HG03342 (cell line): ENCODE measurements around the gene SASH1.
"Not testable (repeated sequence)": the region's sequence is repeated elsewhere in the genome, so short reads cannot be mapped to it uniquely, and the experiment has no call there.

Experiments
- ATAC-seq: cut with Tn5 transposase; IDR thresholded peaks from one replicate; pipeline ENCODE4 v1.9.1; 2021; ENCODE audit warnings: mild to moderate bottlenecking, moderate library complexity; ENCODE audit not compliant: unreplicated experiment

The SASH1 gene

DNA sequence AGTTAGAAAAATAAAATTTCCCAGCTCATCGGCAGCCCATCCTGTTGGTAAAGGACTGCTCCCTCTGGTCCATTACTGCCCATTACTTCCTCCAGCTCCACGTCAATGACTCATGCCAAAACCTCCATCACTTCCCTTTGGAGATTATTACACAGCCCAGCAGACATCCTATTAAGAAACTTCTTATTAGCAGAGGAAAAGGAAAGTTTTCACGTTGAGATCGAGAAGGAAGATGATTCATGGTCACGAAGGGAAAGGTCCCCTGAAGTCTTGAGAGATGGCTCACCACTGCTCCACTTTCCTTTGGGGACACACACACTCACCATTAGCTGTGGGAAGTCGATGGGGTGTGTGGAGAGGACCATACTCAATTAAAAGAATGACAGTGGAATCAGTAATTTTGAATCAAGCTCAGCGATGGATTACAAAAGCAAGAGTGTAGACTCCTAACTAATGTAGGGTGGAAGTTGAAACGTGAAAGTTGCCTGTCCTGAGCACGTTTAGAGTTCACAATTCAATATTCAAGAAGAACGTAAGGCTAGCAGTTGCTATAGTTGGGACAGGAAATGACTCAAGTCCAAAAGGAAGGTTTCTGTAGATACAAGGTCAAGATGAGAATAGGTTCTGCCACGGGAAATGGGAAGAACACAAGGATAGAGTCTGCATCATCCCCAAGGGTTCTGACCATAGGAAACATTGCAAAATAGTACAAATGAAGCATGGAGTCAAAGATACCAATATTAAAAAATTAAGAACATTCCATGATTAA, 21.6 kb downstream of the SASH1 start:
- ATAC-seq, result no peak

DNA sequence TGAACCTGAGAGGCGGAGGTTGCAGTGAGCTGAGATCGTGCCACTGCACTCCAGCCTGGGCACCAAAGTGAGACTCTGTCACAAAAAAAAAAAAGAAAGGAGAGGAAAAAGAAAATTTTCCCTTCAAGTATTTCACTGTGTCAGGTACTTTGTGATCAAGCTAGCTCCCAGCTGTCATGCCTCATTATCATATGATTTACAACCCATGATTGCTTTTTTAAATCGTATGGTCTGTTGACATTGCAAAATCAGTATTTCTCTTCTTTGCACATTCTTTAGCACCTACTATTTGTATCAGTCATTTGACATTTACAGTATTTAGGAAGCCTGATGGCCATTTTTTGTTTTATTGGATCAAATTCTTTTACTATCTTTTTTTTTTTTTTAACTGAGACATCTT, 22.4 kb downstream of the SASH1 start:
- ATAC-seq, result no peak

DNA sequence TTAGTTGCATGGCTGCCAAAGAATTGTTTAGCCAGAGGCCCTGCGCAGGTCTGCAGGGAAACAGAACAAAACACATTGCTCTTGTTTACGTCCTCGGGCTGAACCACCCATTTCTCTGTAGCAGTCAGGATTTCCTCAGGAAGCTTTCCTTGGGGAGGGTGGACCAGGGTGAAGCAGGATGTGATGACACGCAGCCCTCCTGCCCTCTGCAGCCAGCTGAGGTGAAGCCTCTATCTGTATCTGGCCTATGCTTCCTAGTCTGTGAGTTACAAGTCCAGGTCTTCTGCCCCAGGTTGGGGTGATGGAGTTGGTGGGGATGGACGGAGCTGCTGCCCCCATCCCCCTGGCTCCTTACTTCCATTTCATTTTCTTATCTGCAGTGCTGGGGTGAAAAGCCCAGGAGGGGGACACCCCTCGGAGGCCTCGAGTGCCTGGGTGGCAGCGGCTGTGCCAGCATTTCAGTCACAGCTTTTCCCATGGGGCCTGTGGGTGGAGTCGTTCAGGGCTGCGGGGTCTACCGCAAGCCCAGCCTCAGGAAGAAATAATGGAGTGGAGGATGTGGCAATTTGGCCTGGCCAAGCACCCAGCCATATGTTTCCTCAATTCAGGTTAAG, 24.9 kb downstream of the SASH1 start:
- ATAC-seq, result no peak

DNA sequence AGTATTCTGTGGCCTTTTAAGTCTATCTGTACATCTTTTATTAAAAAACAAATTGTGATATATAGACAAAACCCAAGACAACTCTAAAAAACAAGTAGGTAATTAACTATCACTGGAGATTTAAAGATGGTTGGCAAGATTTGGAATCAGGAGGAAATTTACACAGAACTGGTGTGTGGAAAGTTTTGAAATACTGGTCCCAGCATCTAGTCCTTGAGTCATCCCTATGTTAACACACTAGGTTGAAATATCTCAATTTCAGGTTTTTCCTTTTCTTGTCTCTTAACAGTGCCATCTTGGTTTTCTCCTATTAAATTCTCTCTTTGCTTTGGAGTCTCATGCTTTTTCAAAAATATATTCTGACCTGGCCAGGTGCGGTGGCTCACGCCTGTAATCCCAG, 27.5 kb downstream of the SASH1 start:
- ATAC-seq, result no peak

DNA sequence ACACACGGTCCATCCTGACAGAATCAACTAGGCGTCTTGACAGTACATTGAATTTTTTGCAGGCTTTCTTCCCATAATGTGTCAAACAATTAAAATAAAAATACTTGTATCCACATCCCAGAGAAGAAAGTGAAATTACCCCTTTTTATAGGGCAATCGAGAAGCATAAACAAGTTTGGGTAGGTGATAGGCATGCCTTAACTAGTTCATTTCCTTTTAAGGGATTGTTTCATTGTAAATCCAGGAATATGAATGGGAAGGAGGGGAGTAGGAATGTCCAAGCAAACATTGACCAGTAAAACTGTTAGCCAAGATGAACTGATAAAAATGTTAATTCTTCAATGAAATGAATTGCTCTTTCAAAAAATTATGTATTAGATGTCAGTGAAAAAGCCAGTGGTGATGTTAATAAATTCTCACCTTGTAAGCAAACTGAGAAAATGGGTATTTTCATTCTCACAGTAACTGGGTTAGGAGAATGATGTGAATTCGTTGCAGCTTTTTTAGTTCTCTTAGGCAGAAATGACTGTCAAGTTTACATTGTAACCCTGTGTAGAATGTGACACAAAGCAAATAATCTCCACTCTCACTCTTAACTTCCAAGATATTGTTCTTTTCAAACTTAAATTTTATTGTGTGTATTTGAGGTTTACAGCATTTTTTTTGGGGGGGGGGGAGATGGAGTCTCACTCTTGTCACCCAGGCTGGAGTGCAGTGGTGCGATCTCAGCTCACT, 31.6 kb downstream of the SASH1 start:
- no peak for ATAC-seq

DNA sequence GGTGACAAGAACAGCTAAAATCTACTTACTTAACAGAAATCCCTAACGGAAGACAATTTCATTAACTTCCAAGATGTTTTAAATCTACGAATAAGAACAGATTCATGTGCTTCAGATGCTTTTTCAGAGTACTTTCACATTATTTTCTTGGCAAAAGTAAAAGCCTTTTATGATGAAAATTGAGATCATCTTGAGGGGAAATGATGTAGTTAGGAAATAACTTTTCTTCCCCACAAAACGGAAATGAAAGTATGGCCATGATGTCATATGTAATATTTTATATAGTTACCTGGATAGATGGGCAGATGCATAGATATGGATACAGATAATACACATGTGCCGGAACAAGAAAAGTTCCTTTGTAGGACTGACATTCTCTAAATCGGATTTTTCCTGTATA, 32.8 kb downstream of the SASH1 start:
- no peak for ATAC-seq

DNA sequence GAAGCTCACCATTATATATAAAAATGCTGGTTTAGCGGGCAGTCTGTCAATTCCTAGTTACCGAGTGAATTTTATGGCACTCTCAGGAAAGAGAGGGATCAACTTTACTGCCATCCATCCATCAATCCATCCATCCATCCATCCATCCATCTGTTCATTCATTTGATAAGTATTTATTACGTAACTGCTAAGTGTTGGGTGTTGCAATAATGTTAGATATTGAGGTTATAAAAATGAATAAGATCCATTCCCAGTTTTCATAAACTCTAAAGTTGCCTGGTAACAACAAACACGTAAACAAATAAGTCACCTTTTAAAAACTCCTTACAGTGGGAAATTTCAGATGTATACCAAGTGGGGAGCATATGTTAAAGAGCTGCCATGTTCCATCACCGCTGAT, 36.8 kb downstream of the SASH1 start:
- no peak for ATAC-seq

DNA sequence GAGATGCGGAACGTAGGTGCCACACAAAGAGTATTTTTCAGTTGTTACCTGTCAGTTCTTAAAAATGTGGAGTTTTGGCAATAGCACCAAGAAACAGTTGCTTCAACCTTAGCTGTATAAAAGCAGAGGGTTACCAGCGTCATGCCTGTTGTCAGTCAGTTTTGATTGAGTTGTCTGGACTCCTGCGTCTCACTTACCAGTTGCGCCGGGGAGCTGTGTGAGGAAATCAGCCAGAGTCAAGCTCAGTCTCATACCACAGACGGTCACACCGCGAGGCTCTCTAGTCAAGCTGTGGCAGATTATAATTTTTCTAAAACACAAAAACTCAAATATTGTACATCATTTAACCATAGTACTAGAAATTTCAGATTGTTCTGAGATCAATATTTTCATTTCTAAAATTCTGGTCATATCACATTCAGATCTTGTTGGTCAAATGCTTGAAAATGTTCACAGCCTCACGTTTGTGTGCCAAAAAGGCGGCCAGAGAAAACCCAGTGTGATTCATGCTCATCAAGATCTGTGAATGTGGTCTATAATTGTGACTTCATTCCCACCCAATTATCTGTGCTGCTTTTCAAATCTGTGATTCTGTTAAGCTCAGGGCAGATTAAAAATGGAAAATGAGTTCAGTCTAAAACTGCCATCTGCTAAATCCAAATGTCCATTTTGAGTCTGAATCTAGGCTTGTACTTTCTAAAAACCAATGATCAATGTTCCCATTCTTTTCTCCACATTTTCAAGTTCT, 37.5 kb downstream of the SASH1 start:
- ATAC-seq, result no peak

DNA sequence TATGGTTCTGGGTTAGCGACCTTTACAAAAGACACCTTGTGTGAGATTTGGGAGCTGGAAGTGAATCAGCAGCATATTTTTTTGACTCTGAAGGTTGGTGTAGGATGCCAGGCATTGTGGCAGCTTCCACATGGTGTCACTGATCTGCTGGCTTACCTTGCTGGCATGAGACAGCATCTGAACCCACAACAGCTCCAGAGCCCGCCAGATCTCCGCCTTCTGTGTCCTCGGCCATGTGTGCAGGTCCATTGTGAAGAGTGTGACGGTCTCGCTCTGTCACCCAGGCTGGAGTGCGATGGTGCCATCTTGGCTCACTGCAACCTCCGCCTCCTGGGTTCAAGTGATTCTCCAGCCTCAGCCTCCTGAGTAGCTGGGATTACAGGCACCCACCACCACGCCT, 39.4 kb downstream of the SASH1 start:
- not testable (repeated sequence) for ATAC-seq

DNA sequence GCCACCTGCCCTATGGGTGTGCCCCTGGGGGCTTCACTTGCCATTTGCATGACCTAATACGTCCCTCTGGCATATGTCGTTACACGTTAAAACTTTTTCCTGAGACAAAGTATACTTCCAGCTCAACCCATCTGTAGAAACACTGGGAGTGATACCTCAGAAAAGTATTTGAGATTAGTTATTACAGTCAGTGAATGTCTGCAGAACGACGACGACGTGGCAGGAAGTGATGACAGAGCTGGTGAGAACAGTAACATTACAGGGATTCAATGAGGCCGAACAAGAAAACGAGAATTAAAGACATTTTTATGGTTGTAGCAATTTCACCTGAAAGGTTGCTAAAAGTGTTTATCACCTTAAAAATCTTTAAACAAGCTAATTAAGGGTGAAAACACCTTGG, 40.2 kb downstream of the SASH1 start:
- ATAC-seq, result no peak

DNA sequence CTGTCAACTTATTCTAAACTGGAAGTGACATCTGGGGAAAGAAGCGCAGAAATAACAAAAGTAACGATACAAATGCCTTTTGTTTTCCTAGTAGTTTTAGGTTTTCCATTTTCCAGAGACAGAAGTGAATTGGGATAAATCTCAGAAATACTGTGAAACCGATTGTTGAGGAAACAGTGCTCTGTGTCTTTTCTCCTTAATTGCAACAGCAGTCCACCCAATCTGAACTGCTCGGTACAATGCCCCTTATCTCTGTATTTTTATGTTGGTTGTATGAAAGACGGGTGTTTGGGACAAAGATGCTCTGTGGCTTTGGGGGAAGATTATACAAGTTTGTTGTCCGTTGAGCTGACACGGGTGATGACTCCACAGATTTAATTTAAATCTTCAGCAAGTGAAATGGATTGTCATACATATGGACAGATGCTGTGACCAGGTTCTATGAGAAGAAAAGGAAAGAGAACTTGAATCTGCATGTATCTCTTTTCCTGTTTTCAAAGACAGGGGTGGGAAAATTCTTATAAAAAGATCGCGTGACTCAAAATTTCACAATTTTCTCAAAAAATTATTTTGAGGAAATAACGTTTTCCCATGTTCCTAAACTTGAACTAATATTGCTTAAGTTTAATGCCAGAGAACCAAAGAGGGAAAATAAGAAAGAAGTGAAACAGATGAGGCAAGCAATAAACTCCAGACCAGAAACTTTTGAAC, 41.2 kb downstream of the SASH1 start:
- ATAC-seq, result no peak

DNA sequence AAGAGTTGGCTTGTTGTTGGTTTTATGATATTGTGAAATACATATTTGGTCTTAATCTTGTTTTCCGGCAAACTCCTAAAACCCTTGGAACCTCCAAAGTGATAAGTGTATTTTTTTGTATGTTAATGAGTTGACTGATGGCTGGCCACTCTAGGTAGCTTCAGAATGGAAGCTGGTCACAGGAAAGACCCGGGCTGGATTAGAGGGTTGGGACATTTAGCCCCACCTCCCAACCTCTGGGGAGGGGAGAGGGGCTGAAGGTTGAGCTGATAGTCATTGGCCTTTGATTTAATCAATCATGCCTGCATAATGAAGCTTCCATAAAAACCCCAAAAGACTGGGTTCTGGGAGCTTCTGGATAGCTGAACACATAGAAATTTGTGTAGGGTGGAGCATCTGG, 42.7 kb downstream of the SASH1 start:
- ATAC-seq, result no peak

DNA sequence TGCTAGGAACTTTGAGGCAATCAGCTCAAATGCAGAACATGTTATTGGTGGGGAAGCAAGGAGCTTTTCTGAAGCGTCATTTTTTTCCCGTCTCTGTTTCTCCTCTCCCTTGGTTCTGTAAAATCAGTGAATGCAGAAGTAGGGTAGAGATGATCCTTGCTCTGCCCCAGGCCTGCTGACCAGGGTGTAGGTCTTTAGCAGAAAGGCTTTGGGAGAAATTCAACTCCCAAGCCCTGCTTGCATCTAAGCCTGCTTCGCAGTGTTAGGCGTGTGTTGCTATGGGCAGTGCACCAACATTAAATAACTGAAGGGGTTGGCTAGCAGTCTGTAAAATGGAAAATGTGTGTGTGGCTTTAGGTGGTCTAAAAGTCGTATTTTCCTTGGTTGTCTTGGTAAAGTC, 45.9 kb downstream of the SASH1 start:
- ATAC-seq, result no peak

DNA sequence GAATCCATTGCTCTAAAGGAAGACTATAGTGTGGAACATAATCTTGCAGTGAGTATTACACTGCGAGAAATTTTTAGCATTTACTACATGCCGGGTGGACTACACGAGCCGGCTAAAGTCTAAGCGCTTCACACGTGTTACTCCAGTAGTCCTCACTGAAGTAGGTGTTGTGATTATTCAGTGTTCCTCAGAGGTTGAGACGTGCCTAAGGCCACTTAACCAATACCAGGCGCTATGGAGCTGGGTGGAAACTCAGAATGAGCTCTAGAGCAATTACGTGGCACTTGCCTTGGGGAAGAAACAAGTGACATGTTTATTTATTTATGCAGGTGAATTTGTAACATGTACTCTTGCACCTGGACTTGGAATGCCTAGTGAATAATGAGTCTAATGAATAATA, 46.4 kb downstream of the SASH1 start:
- ATAC-seq, result no peak

DNA sequence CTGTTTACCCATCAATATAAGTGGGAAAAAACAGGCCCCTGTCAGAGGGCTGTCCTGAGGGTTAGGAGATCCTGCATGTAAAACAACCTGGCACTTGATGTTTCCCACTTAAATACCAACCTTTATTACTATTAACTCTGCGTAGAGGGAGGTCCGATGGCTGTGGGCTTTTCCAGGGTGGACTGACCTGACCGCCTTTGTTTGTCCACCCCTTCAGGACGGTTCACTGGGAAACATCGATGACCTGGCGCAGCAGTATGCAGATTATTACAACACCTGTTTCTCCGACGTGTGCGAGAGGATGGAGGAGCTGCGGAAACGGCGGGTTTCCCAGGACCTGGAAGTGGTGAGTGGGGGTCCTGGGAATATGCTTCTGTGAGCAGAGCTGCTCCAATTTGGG, 47.3 kb downstream of the SASH1 start:
- ATAC-seq, result no peak

DNA sequence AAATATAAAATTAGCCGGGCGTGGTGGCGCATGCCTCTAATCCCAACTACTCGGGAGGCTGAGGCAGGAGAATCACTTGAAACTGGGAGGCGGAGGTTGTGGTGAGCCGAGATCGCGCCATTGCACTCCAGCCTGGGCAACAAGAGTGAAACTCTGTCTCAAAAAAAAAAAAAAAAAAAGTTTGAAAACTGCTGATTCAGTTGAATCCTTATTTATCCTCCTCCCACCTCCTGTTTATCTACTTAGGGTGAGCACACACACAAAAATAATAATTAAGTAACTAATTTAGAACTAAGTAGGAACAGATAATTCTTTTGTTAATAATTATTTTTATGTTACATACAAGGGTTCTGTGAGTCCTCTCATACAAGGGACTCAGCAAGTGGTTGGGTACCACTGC, 49.5 kb downstream of the SASH1 start:
- ATAC-seq, result not testable (repeated sequence)

DNA sequence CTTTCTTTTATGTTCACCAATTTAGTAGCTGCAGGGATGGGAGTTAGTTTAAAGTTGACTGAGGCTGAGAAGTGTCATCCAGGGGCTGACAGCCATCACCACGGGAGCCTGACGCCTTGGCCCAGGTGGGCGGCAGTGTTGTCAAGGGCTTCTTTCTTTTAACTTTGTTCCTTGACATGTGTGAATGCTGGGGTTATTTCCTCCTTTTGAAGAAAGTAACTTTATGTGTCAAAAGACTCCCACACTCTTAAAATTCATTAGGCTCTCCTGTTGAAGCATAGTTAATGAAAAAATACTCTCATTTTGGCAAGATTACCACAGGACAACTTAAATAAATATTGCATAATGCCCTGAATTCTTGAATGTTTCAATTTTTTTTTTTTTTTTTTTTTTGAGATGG, 50.0 kb downstream of the SASH1 start:
- no peak for ATAC-seq

DNA sequence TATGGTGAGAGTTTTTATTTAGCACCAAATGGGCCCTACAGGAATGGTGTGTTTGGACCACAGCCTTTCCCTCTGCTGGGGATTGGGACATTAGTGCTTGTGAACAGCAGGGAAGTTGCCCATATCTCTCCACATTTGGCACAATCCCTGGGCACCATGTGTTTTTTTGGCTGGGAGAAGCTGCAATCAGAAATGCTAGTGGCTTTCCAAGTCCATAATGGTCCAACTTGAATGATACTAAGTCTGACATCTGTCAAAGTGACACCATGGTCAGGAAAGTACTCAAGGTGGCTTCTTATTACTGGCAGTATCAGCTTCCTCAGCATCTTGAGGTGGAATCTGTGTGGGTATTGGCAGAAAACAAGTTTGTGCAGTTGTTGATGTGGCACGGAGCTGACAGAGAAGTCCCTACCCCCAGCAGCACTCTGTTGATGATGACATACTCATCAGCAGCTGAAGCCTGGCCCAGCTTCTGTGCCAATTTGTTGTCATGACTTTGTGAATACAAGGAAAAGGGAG, 53.0 kb downstream of the SASH1 start:
- no peak for ATAC-seq

DNA sequence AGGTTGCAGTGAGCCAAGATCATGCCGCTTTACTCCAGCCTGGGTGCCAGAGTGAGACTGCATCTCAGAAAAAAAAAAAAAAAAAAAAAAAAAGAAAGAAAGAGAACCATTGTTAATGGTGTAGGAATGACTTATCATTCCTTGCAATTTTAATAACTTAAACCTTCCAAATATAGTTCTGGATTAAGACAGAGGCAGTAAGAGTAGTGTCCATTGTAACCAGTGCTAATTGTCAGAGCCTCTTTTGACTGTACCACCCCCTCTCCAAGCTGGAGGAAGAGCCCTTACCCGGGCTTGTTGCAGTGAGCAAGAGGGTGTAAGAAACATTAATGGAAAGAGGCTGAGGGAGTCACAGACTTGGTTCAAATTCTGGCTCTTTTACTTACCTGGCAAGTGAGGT, 53.8 kb downstream of the SASH1 start:
- no peak for ATAC-seq

DNA sequence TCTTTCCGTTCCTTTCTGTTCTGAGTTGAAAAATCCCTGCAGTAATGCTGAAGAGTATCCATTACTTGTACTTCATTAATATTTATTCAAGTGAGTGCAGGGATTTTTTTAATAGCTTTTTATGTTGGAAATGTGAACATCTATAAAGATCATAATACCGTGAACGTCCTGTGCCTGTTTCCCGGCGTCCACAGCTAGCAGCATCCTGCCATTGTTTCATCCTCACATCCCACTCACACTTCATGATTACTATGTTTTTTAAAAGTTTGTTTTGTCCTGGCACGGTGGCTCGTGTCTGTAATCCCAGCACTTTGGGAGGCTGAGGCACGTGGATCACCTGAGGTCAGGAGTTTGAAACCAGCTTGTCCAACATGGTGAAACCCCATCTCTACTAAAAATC, 54.3 kb downstream of the SASH1 start:
- ATAC-seq, result no peak

DNA sequence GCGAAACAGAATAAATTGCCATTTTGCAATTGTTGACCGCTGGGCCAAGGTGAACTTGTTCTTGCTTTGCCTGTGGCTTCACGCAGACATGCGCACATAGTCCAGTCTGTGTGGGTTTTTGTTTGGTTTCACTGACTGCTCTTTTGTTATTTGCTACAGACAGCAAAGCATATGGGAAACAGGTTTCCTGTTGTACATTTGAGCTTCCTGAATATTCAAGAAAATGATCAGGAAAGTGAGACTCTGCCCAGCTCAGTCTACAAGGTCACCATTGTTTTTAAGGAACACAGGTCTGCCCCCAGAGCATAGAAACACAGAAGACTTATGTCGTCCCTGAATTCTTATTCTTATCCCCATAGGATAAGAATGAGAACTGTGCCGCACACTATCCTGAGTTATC, 55.6 kb downstream of the SASH1 start:
- ATAC-seq, result no peak
